ENCODE measurements around the gene ZNF85.
A peak's percentile ranks its signal among the peaks of the same experiment; 100 is the strongest.
"Not testable (repeated sequence)": the region's sequence is repeated elsewhere in the genome, so short reads cannot be mapped to it uniquely, and the experiment has no call there.

ZNF85 gene

DNA sequence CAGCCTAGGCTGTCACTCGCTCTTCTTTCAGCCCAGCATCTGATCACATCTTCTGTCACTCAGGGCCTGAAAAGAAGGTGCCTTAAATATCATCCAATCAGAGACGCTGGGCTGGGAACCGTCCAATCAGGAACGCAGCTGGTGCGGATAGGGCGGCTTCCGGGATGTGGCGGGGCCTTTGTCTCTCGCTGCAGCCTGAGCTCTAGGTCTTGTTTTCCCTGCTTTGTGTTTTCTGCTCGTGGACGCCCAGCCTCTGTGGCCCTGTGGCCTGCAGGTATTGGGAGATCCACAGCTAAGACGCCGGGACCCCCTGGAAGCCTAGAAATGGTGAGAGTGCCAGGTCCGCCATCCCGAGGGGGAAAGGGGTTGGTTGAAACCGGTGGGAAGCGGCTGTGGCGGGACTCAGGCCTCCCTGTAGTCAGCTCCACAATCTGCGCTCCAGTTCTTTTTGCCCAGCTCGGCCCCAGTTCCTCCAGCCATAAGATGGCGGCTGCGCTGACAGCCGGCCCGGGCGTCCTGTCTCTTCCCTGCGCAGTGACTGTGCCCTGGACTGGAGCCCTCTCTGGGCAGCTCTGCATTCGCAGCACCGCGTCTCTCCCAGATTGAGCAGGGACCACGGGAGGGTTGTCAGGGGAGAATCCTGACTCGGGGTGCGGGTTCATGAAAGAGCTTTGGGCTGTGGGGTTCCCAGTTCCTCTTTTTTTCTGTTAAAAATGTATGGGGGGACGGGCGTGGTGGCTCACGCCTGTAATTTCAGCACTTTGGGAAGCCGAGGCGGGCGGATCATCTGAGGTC lies at the start of gene ZNF85:
ZNF85 (plus strand) TSS at position 175 of the 795 bp plus-strand sequence; CDS start at position 325, 150 bp downstream.
- Histone ChIP-seq H3K4me1 (ENCODE audit: control insufficient read depth, insufficient read depth, low read length) (no peaks in the 10 kb centered on the region), H3K27ac (ENCODE audit: low read depth, low read length) (peak within 1 kb of the TSS; percentile 77), H3K9ac (ENCODE audit: low read length) (peak within 1 kb of the TSS; percentile 95), H3K4me3 (ENCODE audit: low read depth, low read length) (peak within 1 kb of the TSS; percentile 82), H3K27me3 (ENCODE audit: control insufficient read depth, insufficient read depth, low read length) (no peaks in the 10 kb centered on the region), H3K9me3 (ENCODE audit: control insufficient read depth, insufficient read depth, low read depth, low read length) (peaks cover 4% of the 10 kb centered on the region; the same call in 1 of the 2 replicates), H3K36me3 (ENCODE audit: control insufficient read depth, insufficient read depth, low read length) (peaks cover 2% of the 10 kb centered on the region; the same call in 1 of the 2 replicates)

DNA sequence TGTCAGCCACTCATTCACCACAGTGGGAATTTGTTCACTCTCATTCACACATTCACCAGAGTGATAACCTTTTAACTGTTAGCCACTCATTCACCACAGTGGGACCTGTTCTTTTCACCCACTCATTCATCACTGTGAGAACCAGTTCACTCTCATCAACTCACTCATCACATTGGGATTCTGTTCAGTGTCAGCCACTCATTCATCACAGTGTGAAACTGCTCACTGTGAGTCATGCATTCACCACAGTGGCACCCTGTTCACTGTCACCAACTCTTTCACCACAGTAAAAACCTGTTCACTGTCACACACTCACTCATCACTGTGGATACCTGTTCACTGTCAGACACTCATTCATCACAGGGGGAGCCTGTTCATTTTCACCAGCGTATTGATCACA lies 43.5 kb upstream of the ZNF85 start:
- no peak overlapping the region for H3K4me3 ChIP-seq (ENCODE audit: low read depth, low read length)
- H3K27me3 ChIP-seq (ENCODE audit: control insufficient read depth, insufficient read depth, low read length) = no peaks in the 10 kb centered on the region
- no peak overlapping the region for H3K9ac ChIP-seq (ENCODE audit: low read length)
- no peaks in the 10 kb centered on the region for H3K36me3 ChIP-seq (ENCODE audit: control insufficient read depth, insufficient read depth, low read length)
- no peaks in the 10 kb centered on the region for H3K4me1 ChIP-seq (ENCODE audit: control insufficient read depth, insufficient read depth, low read length)
- H3K27ac ChIP-seq (ENCODE audit: low read depth, low read length) = no peak overlapping the region
- peaks cover 100% of the 10 kb centered on the region for H3K9me3 ChIP-seq (ENCODE audit: control insufficient read depth, insufficient read depth, low read depth, low read length)

DNA sequence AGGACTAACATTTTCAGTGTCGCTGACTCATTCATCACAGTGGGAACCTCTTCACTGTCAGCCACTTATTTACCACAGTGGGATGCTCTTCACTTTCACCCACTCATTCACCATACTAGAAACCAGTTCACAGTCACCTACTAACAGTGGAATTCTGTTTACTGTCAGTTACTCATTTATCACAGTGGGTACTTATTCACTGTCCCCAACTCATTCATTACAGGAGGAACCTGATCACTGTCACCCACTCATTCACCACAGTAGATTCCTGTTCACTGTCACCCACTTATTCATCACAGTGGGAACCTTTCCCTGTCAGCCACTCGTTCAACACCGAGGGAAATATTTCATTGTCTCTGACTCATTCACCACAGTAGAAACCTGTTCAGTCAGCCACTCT lies 10.1 kb upstream of the ZNF85 start:
- Histone ChIP-seq H3K9ac (ENCODE audit: low read length) (no peak overlapping the region), H3K27me3 (ENCODE audit: control insufficient read depth, insufficient read depth, low read length) (no peaks in the 10 kb centered on the region), H3K27ac (ENCODE audit: low read depth, low read length) (no peak overlapping the region), H3K9me3 (ENCODE audit: control insufficient read depth, insufficient read depth, low read depth, low read length) (peaks cover 81% of the 10 kb centered on the region), H3K36me3 (ENCODE audit: control insufficient read depth, insufficient read depth, low read length) (no peaks in the 10 kb centered on the region), H3K4me1 (ENCODE audit: control insufficient read depth, insufficient read depth, low read length) (no peaks in the 10 kb centered on the region), H3K4me3 (ENCODE audit: low read depth, low read length) (no peak overlapping the region)

GRCh38 chr19:20925481-20925880 lies 2.4 kb downstream of the ZNF85 start:
- no peak overlapping the region for H3K9ac ChIP-seq (ENCODE audit: low read length)
- no peaks in the 10 kb centered on the region for H3K4me1 ChIP-seq (ENCODE audit: control insufficient read depth, insufficient read depth, low read length)

DNA sequence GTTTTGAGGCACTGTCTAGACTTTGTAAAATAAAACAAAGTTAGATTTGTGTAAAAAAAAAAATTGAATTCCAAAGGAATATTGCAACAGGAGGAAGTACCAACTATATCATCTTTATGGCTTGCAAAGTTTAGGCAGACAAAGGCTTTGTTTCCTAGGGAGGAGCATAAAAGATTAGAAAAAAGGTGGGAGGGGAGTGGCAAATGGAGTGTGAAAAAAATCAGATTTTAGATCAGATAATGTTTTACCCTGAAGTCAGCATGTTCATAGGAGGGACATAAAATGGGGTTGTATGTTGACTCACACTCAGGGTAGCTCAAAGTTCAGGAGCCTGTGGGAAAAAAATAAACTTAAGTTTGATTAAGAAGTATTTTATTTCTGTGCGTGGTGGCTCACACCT lies 3.7 kb downstream of the ZNF85 start:
- Histone ChIP-seq H3K4me1 (ENCODE audit: control insufficient read depth, insufficient read depth, low read length) (no peaks in the 10 kb centered on the region), H3K36me3 (ENCODE audit: control insufficient read depth, insufficient read depth, low read length) (peaks cover 4% of the 10 kb centered on the region), H3K4me3 (ENCODE audit: low read depth, low read length) (no peak overlapping the region), H3K27me3 (ENCODE audit: control insufficient read depth, insufficient read depth, low read length) (no peaks in the 10 kb centered on the region), H3K9me3 (ENCODE audit: control insufficient read depth, insufficient read depth, low read depth, low read length) (peaks cover 6% of the 10 kb centered on the region; the same call in 1 of the 2 replicates), H3K27ac (ENCODE audit: low read depth, low read length) (no peak overlapping the region), H3K9ac (ENCODE audit: low read length) (no peak overlapping the region)

More at GRCh38 chr19:20925481-20925880, 2.4 kb downstream of the ZNF85 start:
- Histone ChIP-seq H3K36me3 (ENCODE audit: control insufficient read depth, insufficient read depth, low read length) (peaks cover 4% of the 10 kb centered on the region; the same call in 1 of the 2 replicates), H3K4me3 (ENCODE audit: low read depth, low read length) (no peak overlapping the region), H3K9me3 (ENCODE audit: control insufficient read depth, insufficient read depth, low read depth, low read length) (peaks cover 6% of the 10 kb centered on the region; the same call in 1 of the 2 replicates), H3K27ac (ENCODE audit: low read depth, low read length) (no peak overlapping the region), H3K27me3 (ENCODE audit: control insufficient read depth, insufficient read depth, low read length) (no peaks in the 10 kb centered on the region)

- no peaks in the 10 kb centered on the region for H3K4me1 ChIP-seq (ENCODE audit: control insufficient read depth, insufficient read depth, low read length)
- no peaks in the 10 kb centered on the region for H3K27me3 ChIP-seq (ENCODE audit: control insufficient read depth, insufficient read depth, low read length)
- peaks cover 4% of the 10 kb centered on the region for H3K36me3 ChIP-seq (ENCODE audit: control insufficient read depth, insufficient read depth, low read length)
- H3K9ac ChIP-seq (ENCODE audit: low read length) = no peak overlapping the region
- no peak overlapping the region for H3K4me3 ChIP-seq (ENCODE audit: low read depth, low read length)
- no peak overlapping the region for H3K27ac ChIP-seq (ENCODE audit: low read depth, low read length)
- peaks cover 6% of the 10 kb centered on the region; the same call in 1 of the 2 replicates for H3K9me3 ChIP-seq (ENCODE audit: control insufficient read depth, insufficient read depth, low read depth, low read length)
These were observed 5.3 kb downstream of the ZNF85 start for GRCh38 chr19:20928371-20928770.

DNA sequence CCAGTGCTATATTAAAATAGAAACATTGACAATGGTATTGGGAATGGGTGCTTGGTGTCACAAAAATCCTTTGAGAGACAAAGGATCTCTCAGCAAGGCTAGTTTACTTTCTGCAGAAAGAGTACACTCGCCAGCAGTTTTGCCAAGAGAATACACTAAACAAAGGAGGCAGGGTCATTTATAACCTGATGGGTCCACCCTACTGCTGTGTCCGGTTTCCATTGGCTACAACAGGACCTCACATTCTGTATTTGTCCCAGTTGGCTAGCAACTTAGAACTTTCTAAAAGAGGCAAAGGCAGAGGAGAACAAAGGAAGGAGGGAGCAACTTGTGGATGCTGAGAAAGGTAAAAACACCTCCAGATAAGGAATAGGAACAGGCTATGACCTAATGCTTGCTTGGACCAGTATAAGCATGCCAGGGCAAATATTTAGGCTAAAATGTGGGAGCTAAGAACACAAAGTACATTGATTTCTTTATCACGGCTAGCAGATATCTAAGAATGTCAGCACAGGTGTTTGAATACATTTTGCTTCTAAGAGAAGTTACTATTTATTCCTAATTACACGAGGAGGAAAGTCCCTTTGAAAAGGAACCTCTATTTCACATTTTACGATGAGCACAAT lies 13.4 kb downstream of the ZNF85 start:
- not testable (repeated sequence) for H3K27me3 ChIP-seq (ENCODE audit: control insufficient read depth, insufficient read depth, low read length); H3K27ac ChIP-seq (ENCODE audit: low read depth, low read length); H3K4me1 ChIP-seq (ENCODE audit: control insufficient read depth, insufficient read depth, low read length); H3K9ac ChIP-seq (ENCODE audit: low read length); H3K9me3 ChIP-seq (ENCODE audit: control insufficient read depth, insufficient read depth, low read depth, low read length); H3K4me3 ChIP-seq (ENCODE audit: low read depth, low read length)
- peaks cover 42% of the 10 kb centered on the region for H3K36me3 ChIP-seq (ENCODE audit: control insufficient read depth, insufficient read depth, low read length)

DNA sequence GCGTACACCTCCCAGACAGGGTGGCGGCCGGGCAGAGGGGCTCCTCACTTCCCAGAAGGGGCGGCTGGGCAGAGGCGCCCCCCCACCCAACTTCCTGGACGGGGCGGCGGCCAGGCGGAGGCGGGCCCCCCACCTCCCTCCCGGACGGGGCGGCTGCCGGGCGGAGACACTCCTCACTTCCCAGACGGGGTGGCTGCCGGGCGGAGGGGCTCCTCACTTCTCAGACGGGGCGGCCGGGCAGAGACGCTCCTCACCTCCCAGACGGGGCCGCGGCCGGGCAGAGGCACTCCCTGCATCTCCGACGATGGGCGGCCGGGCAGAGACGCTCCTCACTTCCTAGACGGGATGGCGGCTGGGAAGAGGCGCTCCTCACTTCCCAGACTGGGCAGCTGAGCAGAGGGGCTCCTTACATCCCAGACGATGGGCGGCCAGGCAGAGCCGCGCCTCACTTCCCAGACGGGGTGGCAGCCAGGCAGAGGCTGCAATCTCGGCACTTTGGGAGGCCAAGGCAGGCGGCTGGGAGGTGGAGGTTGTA lies 29.6 kb downstream of the ZNF85 start:
- H3K27me3 ChIP-seq (ENCODE audit: control insufficient read depth, insufficient read depth, low read length); H3K27ac ChIP-seq (ENCODE audit: low read depth, low read length); H3K9ac ChIP-seq (ENCODE audit: low read length); H3K4me1 ChIP-seq (ENCODE audit: control insufficient read depth, insufficient read depth, low read length); H3K4me3 ChIP-seq (ENCODE audit: low read depth, low read length): not testable (repeated sequence)
- Histone ChIP-seq H3K36me3 (ENCODE audit: control insufficient read depth, insufficient read depth, low read length) (peaks cover 17% of the 10 kb centered on the region), H3K9me3 (ENCODE audit: control insufficient read depth, insufficient read depth, low read depth, low read length) (peaks cover 41% of the 10 kb centered on the region)

GRCh38 chr19:20964798-20965197 lies 41.7 kb downstream of the ZNF85 start:
- no peaks in the 10 kb centered on the region for H3K36me3 ChIP-seq (ENCODE audit: control insufficient read depth, insufficient read depth, low read length)

DNA sequence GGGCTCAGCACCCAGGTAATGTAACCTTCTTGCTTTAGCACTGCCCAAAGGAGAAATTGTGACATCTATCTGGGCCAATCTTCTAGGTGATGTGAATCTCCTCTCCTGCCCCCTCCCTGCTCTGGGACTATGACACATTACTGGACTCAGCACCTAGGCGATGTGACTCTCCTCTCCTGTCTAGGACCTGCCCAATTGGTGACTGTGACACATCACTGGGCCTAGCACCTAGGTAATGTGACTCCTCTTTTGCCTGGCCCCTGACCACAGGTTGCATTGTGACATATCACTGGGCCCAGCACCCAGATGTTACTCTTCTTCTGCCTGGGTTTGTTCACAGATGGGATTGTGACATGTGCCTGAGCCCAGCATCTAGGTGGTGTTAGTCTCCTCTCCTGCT lies 45.0 kb downstream of the ZNF85 start:
- Histone ChIP-seq H3K27ac (ENCODE audit: low read depth, low read length) (no peak overlapping the region), H3K9ac (ENCODE audit: low read length) (no peak overlapping the region), H3K36me3 (ENCODE audit: control insufficient read depth, insufficient read depth, low read length) (no peaks in the 10 kb centered on the region), H3K27me3 (ENCODE audit: control insufficient read depth, insufficient read depth, low read length) (no peaks in the 10 kb centered on the region), H3K4me3 (ENCODE audit: low read depth, low read length) (no peak overlapping the region), H3K9me3 (ENCODE audit: control insufficient read depth, insufficient read depth, low read depth, low read length) (peaks cover 1% of the 10 kb centered on the region; the same call in 1 of the 2 replicates), H3K4me1 (ENCODE audit: control insufficient read depth, insufficient read depth, low read length) (no peaks in the 10 kb centered on the region)

More at GRCh38 chr19:20964798-20965197, 41.7 kb downstream of the ZNF85 start:
- no peaks in the 10 kb centered on the region for H3K27me3 ChIP-seq (ENCODE audit: control insufficient read depth, insufficient read depth, low read length)
- no peak overlapping the region for H3K4me3 ChIP-seq (ENCODE audit: low read depth, low read length)
- H3K4me1 ChIP-seq (ENCODE audit: control insufficient read depth, insufficient read depth, low read length) = no peaks in the 10 kb centered on the region
- no peak overlapping the region for H3K9ac ChIP-seq (ENCODE audit: low read length)
- H3K9me3 ChIP-seq (ENCODE audit: control insufficient read depth, insufficient read depth, low read depth, low read length) = peaks cover 15% of the 10 kb centered on the region; the same call in 1 of the 2 replicates
- no peak overlapping the region for H3K27ac ChIP-seq (ENCODE audit: low read depth, low read length)

- Histone ChIP-seq H3K4me3 (ENCODE audit: low read depth, low read length) (no peak overlapping the region), H3K9me3 (ENCODE audit: control insufficient read depth, insufficient read depth, low read depth, low read length) (no peaks in the 10 kb centered on the region; the same call in 1 of the 2 replicates), H3K36me3 (ENCODE audit: control insufficient read depth, insufficient read depth, low read length) (no peaks in the 10 kb centered on the region), H3K9ac (ENCODE audit: low read length) (no peak overlapping the region), H3K4me1 (ENCODE audit: control insufficient read depth, insufficient read depth, low read length) (no peaks in the 10 kb centered on the region), H3K27me3 (ENCODE audit: control insufficient read depth, insufficient read depth, low read length) (no peaks in the 10 kb centered on the region), H3K27ac (ENCODE audit: low read depth, low read length) (no peak overlapping the region)
These were observed 46.4 kb downstream of the ZNF85 start for GRCh38 chr19:20969498-20969897.

Measured in HUES6 (cell line).